Endothelial cell of umbilical vein (primary cell): ENCODE measurements around the gene ZNF91. TPM values are rescaled to one million over a fixed set of nuclear protein-coding genes. Genes with fewer than 3 reads are reported as not detected.
"Not testable (repeated sequence)": the region's sequence is repeated elsewhere in the genome, so short reads cannot be mapped to it uniquely, and the experiment has no call there.

Experiments
- BruUV-seq: library from RNA; stranded (reverse); fragments of 400-500 nt; replicated peaks from 2 replicates; lab custom pipeline; 2021; lab: Mats Ljungman, UMichigan
- CTCF ChIA-PET: fragments of 300-600, 350-600 bp; sonication (Branson Sonifier 250); formaldehyde crosslinking; loops from one replicate; lab custom pipeline; 2021; ENCODE audit warnings: antibody characterized with exemption, inconsistent platforms; lab: Charles Lee
- POLR2A ChIA-PET: fragments of 300-600, 350-600 bp; sonication (Branson Sonifier 250); formaldehyde crosslinking; loops from one replicate; lab custom pipeline; 2021; ENCODE audit warnings: antibody characterized with exemption, inconsistent platforms; lab: Charles Lee
- DNase-seq: peaks from one replicate; pipeline ENCODE4 v3.0.0-alpha.2; 2011; ENCODE audit warnings: low read depth, low spot score
- FAIRE-seq: peaks from 2 replicates; lab custom pipeline; 2011; peaks lifted over from hg19 to GRCh38; lab: Jason Lieb, UNC
- H2AFZ ChIP-seq: 2 replicates; pipeline ENCODE4 v1.6.0; 2012; ENCODE audit warnings: low read depth, low read length, control low read depth, inconsistent platforms
- H3K27ac ChIP-seq: 2 replicates; pipeline ENCODE4 v1.5.1; 2011; ENCODE audit warnings: low read depth, mild to moderate bottlenecking, control low read depth, low read length, moderate library complexity; ENCODE audit not compliant: insufficient read depth
- H3K27me3 ChIP-seq, 2 experiments: 2 replicates each; pipeline versions ENCODE4 v1.6.0 to v1.6.1; 2011; ENCODE audit warnings: low read length in 2 of 2, mixed read lengths in 1 of 2; ENCODE audit not compliant: control insufficient read depth in 2 of 2, insufficient read depth in 2 of 2
- H3K36me3 ChIP-seq, 2 experiments: 2 replicates in 1 of 2; 3 replicates in 1 of 2; pipeline ENCODE4 v1.5.1; 2011; ENCODE audit warnings: low read length in 2 of 2, mild to moderate bottlenecking in 1 of 2, moderate library complexity in 1 of 2; ENCODE audit not compliant: control insufficient read depth in 2 of 2, insufficient read depth in 2 of 2; ENCODE audit errors: extremely low read depth in 1 of 2
- H3K4me1 ChIP-seq: 3 replicates; pipeline ENCODE4 v1.5.1; 2011; ENCODE audit warnings: mild to moderate bottlenecking, low read length; ENCODE audit not compliant: control insufficient read depth, insufficient read depth; ENCODE audit errors: extremely low read depth
- H3K4me2 ChIP-seq: 2 replicates; pipeline ENCODE4 v1.6.1; 2011; ENCODE audit warnings: low read length, control low read depth, mixed read lengths; ENCODE audit not compliant: insufficient read depth
- H3K4me3 ChIP-seq, 3 experiments: fragments of 200-600 bp in 1 of 3; sonication (generic), shearing (Covaris generic) in 1 of 3; replicated peaks in 1 of 3; 2 replicates each; pipeline ENCODE4 v1.5.1; 2011 to 2016; ENCODE audit warnings: control low read depth in 3 of 3, low read length in 3 of 3, mild to moderate bottlenecking in 2 of 3, inconsistent platforms in 1 of 3, low read depth in 1 of 3, moderate library complexity in 1 of 3; ENCODE audit not compliant: insufficient read depth in 1 of 3
- H3K79me2 ChIP-seq: 2 replicates; pipeline ENCODE4 v1.6.0; 2012; ENCODE audit warnings: low read length, inconsistent platforms; ENCODE audit not compliant: control insufficient read depth, insufficient read depth
- H3K9ac ChIP-seq: replicated peaks from 2 replicates; pipeline ENCODE3; 2011; ENCODE audit warnings: low read length, control low read depth; ENCODE audit not compliant: insufficient read depth; ENCODE audit errors: extremely low read depth
- H3K9me1 ChIP-seq: replicated peaks from 3 replicates; pipeline ENCODE4 v1.6.0; 2011; ENCODE audit warnings: mild to moderate bottlenecking, low read length; ENCODE audit not compliant: control insufficient read depth, insufficient read depth; ENCODE audit errors: extremely low read depth
- H3K9me3 ChIP-seq: replicated peaks from 2 replicates; pipeline ENCODE4 v1.5.1; 2012; ENCODE audit warnings: low read length, inconsistent platforms; ENCODE audit not compliant: control insufficient read depth, insufficient read depth
- H4K20me1 ChIP-seq: replicated peaks from 2 replicates; pipeline ENCODE3; 2011; ENCODE audit warnings: mild to moderate bottlenecking, low read length; ENCODE audit not compliant: control insufficient read depth, insufficient read depth; ENCODE audit errors: extremely low read depth
- CTCF ChIP-seq, 2 donors: IDR thresholded peaks; 1 replicate in 1 of 2; 2 replicates in 1 of 2; pipeline ENCODE4 v1.5.1; 2011; ENCODE audit warnings: low read length in 2 of 2, mild to moderate bottlenecking in 2 of 2, moderate library complexity in 2 of 2, control low read depth in 1 of 2, inconsistent platforms in 1 of 2, low read depth in 1 of 2; ENCODE audit not compliant: insufficient read depth in 1 of 2; ENCODE audit errors: extremely low read depth in 1 of 2
- EZH2 ChIP-seq: IDR thresholded peaks from 2 replicates; pipeline ENCODE4 v1.6.1; 2012; ENCODE audit warnings: borderline replicate concordance, low read depth, mild to moderate bottlenecking, moderate library complexity, low read length, inconsistent platforms; ENCODE audit not compliant: severe bottlenecking
- FOS ChIP-seq: IDR thresholded peaks from 2 replicates; pipeline ENCODE4 v1.6.1; 2011; ENCODE audit warnings: mild to moderate bottlenecking, low read length, moderate library complexity, borderline replicate concordance; ENCODE audit not compliant: insufficient read depth
- GATA2 ChIP-seq: IDR thresholded peaks from 2 replicates; pipeline ENCODE4 v1.7.0; 2011; ENCODE audit warnings: low read depth, mild to moderate bottlenecking, moderate library complexity, mixed read lengths, low read length; ENCODE audit not compliant: insufficient read length, insufficient read depth
- JUN ChIP-seq: IDR thresholded peaks from 2 replicates; pipeline ENCODE4 v1.6.1; 2011; ENCODE audit warnings: borderline replicate concordance, low read depth; ENCODE audit not compliant: insufficient read length, insufficient read depth
- MAX ChIP-seq: IDR thresholded peaks from 2 replicates; pipeline ENCODE4 v1.6.1; 2011; ENCODE audit not compliant: insufficient read depth, insufficient read length
- MYC ChIP-seq: IDR thresholded peaks from one replicate; pipeline ENCODE4 v1.6.1; 2011; ENCODE audit warnings: mild to moderate bottlenecking, low read depth, low read length
- POLR2A ChIP-seq: IDR thresholded peaks from 2 replicates; pipeline ENCODE4 v1.6.1; 2012; ENCODE audit warnings: low read depth, mild to moderate bottlenecking, control low read depth, low read length
- POLR2AphosphoS5 ChIP-seq: IDR thresholded peaks from 2 replicates; pipeline ENCODE4 v1.6.1; 2012; ENCODE audit warnings: low read depth, mild to moderate bottlenecking, control low read depth, low read length, moderate library complexity; ENCODE audit not compliant: insufficient read depth
- dilution Hi-C: fragments of 300-500 bp; cut with MboI; formaldehyde crosslinking; loops from one replicate; pipeline ENCODE4 v1.15.0; 2019; ENCODE audit warnings: low sequenced_read_pairs; ENCODE audit not compliant: extremely low pct_ligation_motif_present
- intact Hi-C: fragments of 100-400 bp; cut with micrococcal nuclease; formaldehyde crosslinking; loops from one replicate; pipeline ENCODE4 v1.10.0; 2022
- polyA plus RNA-seq, 4 experiments: library from polyadenylated mRNA; depleted of rRNA in 3 of 4; stranded (reverse) in 3 of 4; unstranded in 1 of 4; fragments of >200 nt; gene quantifications; 2 replicates each; pipeline versions ENCODE4 v1.2.1 to v1.2.3, GENCODE V29; 2011 to 2012; ENCODE audit warnings: missing spikeins in 1 of 4
- total RNA-seq: library from RNA; stranded (reverse); gene quantifications from 2 replicates; pipeline ENCODE4 v1.2.3, GENCODE V29; 2021

ZNF91 gene
- total and polyA plus RNA-seq, 2 donors (not counting 3 experiments of a cell fraction or from before 2014, with no cell fraction given): 9.6 to 17.0 TPM

GRCh38 chr19:23381114-23381513 is 14.2 kb downstream of the ZNF91 start:
- TF ChIP-seq JUN: no peak
- TF ChIP-seq GATA2: no peak
- no peak for TF ChIP-seq CTCF (IDR thresholded peaks at IDR 0.05; ENCODE audit: extremely low read depth in 1 of 2, insufficient read depth in 1 of 2, low read depth in 1 of 2, low read length in 2 of 2)
- no peak for TF ChIP-seq POLR2AphosphoS5
- TF ChIP-seq MYC: no peak
- no peak for TF ChIP-seq POLR2A
- no peak for TF ChIP-seq FOS
- no peak for TF ChIP-seq EZH2
- no peak for TF ChIP-seq MAX
- no peak for FAIRE-seq
- Histone ChIP-seq H3K4me1 (no peaks in the 10 kb centered on the region), H2AFZ (no peak overlapping the region), H3K9ac (no peak overlapping the region), H3K36me3 (peaks cover 4 to 19% of the 10 kb centered on the region in 2 experiments), H3K4me2 (no peak overlapping the region), H3K27ac (no peak overlapping the region), H3K27me3 (no peaks in the 10 kb centered on the region), H3K9me3 (peaks cover 9% of the 10 kb centered on the region), H4K20me1 (no peaks in the 10 kb centered on the region), H3K79me2 (peaks cover 42% of the 10 kb centered on the region), H3K9me1 (no peaks in the 10 kb centered on the region), H3K4me3 (no peak overlapping the region)
- DNase-seq: no peak
- ChIA-PET CTCF (no interaction called here), POLR2A (no interaction called here)
- BruUV-seq: no TSS peak
- intact Hi-C loops: no loop called here
- dilution Hi-C loops: no loop called here

- POLR2A ChIA-PET, BruUV-seq, H3K4me1 ChIP-seq, H3K4me3 ChIP-seq, H3K9me3 ChIP-seq, H3K27me3 ChIP-seq, H2AFZ ChIP-seq, FAIRE-seq, H4K20me1 ChIP-seq, intact Hi-C loops, DNase-seq, H3K9me1 ChIP-seq, dilution Hi-C loops, H3K27ac ChIP-seq, H3K4me2 ChIP-seq, H3K9ac ChIP-seq: not testable (repeated sequence)
- peaks cover 4 to 16% of the 10 kb centered on the region in 2 experiments for H3K36me3 ChIP-seq
- CTCF ChIA-PET: interaction anchor here (0.9 kb wide), 1 partner anchor 8 kb away, joined by 4 read pairs; no protein-coding TSS in a partner anchor
- H3K79me2 ChIP-seq: peaks cover 34% of the 10 kb centered on the region
Observed at GRCh38 chr19:23379671-23380070, 15.6 kb downstream of the ZNF91 start.
